Measurements from ENCODE around the gene DNHD1.

- TF ChIP-seq CTCF (conservative IDR thresholded peaks at IDR 0.05) = no peak
- no peak for TF ChIP-seq EZH2 (IDR thresholded peaks at IDR 0.05; ENCODE audit: low read depth)
Measured at GRCh38 chr11:6563667-6564066, 66.6 kb downstream of the DNHD1 start.

Measured in PC-9 (cell line).